ENCODE data around the gene MTA1. TPM values are rescaled to one million over a fixed set of nuclear protein-coding genes. Genes with fewer than 3 reads are reported as not detected.

Gene MTA1
- total RNA-seq, 2 experiments from 2014 or later: 103 to 217 TPM

DNA sequence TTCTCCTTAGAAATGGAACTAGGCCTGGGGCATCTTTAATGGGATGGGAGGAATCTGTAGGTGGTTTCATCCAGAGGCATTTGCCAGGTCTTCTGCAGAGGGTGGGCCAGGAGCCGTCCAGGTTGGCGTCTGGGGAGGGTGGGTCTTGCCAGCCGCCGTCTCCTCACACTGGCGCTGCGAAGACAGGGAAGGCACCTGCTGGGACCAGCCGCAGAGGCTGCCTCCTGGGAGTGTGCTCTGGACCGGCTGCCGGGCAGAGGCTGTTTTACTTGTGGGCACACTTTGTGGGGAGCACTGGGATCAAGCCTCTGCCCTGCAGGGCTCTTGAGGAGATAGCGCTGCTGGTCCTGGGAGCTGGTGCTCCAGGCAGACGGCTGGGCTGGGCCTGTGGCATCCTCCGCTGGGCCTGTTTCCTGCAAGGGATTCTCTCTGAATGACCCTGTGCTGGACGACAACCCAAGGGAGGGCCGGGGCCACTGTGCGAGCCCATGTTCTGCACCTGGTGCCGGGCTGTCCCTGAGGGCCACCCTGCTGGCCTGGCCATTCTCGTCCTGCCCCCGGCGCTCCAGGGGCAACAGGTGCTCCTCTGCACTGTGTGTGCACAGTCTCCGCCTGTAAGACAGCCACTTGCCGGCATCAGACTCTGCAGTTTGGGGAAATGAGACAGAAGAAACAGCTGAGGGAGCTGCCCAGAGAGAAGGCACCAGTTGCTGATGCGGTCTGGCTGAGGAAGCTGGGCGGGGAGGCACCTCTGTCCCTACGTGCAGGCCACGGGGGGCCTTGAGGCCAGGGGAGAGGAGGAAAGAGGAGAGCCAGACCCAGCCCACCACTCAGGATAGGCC lies 31.3 kb upstream of the MTA1 start:
- ChIA-PET CTCF (ENCODE audit: unreplicated experiment) (no interaction called here), POLR2A (no interaction called here)
- Histone ChIP-seq H2AFZ (ENCODE audit: low read length) (no peak overlapping the region), H3K36me3 (ENCODE audit: insufficient read depth, low read length) (no peaks in the 10 kb centered on the region), H3K4me3 (ENCODE audit: low read depth, low read length, poor library complexity, severe bottlenecking) (no peak overlapping the region), H3K4me2 (ENCODE audit: low read length) (no peak overlapping the region), H4K20me1 (ENCODE audit: insufficient read depth, low read length) (no peaks in the 10 kb centered on the region), H3K9me2 (ENCODE audit: insufficient read depth, low read length) (no peaks in the 10 kb centered on the region), H3K4me1 (ENCODE audit: insufficient read depth, low read length, poor library complexity, severe bottlenecking) (peaks cover 3% of the 10 kb centered on the region), H3K9me3 (ENCODE audit: low read length) (no peaks in the 10 kb centered on the region), H3K27ac (ENCODE audit: low read depth, low read length, poor library complexity, severe bottlenecking) (no peak overlapping the region), H3K79me2 (ENCODE audit: insufficient read depth, low read depth, low read length) (no peaks in the 10 kb centered on the region)
- BruUV-seq (replicated peaks): no TSS peak
- TF ChIP-seq EZH2phosphoT487 (IDR thresholded peaks at IDR 0.05; ENCODE audit: borderline replicate concordance, low read depth, low read length): no peak
- TF ChIP-seq, protein P1, sequence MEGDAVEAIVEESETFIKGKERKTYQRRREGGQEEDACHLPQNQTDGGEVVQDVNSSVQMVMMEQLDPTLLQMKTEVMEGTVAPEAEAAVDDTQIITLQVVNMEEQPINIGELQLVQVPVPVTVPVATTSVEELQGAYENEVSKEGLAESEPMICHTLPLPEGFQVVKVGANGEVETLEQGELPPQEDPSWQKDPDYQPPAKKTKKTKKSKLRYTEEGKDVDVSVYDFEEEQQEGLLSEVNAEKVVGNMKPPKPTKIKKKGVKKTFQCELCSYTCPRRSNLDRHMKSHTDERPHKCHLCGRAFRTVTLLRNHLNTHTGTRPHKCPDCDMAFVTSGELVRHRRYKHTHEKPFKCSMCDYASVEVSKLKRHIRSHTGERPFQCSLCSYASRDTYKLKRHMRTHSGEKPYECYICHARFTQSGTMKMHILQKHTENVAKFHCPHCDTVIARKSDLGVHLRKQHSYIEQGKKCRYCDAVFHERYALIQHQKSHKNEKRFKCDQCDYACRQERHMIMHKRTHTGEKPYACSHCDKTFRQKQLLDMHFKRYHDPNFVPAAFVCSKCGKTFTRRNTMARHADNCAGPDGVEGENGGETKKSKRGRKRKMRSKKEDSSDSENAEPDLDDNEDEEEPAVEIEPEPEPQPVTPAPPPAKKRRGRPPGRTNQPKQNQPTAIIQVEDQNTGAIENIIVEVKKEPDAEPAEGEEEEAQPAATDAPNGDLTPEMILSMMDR (conservative IDR thresholded peaks at IDR 0.05; ENCODE audit: low read length): no peak
- intact Hi-C loops (cut with micrococcal nuclease; ENCODE audit: unreplicated experiment): no loop called here
- DNase-seq (ENCODE audit: low spot score): no peak

DNA sequence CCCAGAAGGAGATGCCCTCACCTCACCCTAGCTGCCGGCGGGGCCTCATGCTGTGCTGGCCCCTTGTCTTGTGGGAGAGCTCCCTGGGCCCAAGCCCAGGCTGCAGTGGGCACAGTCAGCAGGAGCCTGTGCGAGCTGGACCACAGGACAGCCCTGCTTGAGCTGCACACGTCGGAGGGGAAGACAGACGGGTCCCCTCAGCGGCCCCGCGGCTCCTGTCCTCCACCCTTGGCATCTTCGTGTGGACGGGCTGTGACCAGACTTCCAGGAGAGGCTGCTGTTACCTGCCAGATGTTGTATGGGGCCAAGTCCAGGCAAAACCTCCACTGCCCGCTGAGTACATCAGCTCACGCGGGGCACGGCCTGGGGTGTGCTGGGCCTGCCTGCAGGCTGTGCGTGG lies 30.7 kb upstream of the MTA1 start:
- H3K4me2 ChIP-seq (ENCODE audit: low read length): no peak overlapping the region
- H4K20me1 ChIP-seq (ENCODE audit: insufficient read depth, low read length): no peaks in the 10 kb centered on the region
- peaks cover 3% of the 10 kb centered on the region for H3K4me1 ChIP-seq (ENCODE audit: insufficient read depth, low read length, poor library complexity, severe bottlenecking)
- ChIA-PET CTCF (ENCODE audit: unreplicated experiment) (no interaction called here), POLR2A (no interaction called here)
- intact Hi-C loops (cut with micrococcal nuclease; ENCODE audit: unreplicated experiment): no loop called here
- no peak overlapping the region for H3K27ac ChIP-seq (ENCODE audit: low read depth, low read length, poor library complexity, severe bottlenecking)
- H3K9me3 ChIP-seq (ENCODE audit: low read length): no peaks in the 10 kb centered on the region
- TF ChIP-seq, protein P1 (conservative IDR thresholded peaks at IDR 0.05; ENCODE audit: low read length): no peak
- no peak for TF ChIP-seq EZH2phosphoT487 (IDR thresholded peaks at IDR 0.05; ENCODE audit: borderline replicate concordance, low read depth, low read length)
- H2AFZ ChIP-seq (ENCODE audit: low read length): no peak overlapping the region
- no peaks in the 10 kb centered on the region for H3K9me2 ChIP-seq (ENCODE audit: insufficient read depth, low read length)
- BruUV-seq (replicated peaks): no TSS peak
- no peak overlapping the region for H3K4me3 ChIP-seq (ENCODE audit: low read depth, low read length, poor library complexity, severe bottlenecking)
- no peaks in the 10 kb centered on the region for H3K36me3 ChIP-seq (ENCODE audit: insufficient read depth, low read length)
- no peaks in the 10 kb centered on the region for H3K79me2 ChIP-seq (ENCODE audit: insufficient read depth, low read depth, low read length)
- no peak for DNase-seq (ENCODE audit: low spot score)

DNA sequence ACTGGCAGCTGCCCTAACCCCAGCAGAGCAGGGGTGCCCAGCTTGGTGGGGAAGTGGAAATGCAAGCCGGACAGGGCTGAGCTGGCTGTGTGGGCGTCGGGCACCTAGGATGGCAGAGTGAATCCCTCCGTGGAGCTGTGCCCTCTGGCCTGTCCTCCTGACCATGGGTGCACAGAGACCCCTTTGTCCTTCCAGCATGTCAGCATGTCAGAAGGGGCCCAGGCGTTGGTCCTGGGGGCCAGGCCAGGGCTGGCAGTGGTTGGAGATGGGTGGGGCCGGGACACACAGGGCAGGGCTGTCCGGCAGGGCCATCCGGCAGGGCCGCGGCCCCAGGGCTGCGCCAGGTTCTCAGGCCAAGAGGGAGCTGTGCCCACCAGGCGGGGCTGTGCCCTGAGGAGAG lies 30.1 kb upstream of the MTA1 start:
- no peaks in the 10 kb centered on the region for H3K36me3 ChIP-seq (ENCODE audit: insufficient read depth, low read length)
- TF ChIP-seq, protein P1 (conservative IDR thresholded peaks at IDR 0.05; ENCODE audit: low read length): no peak
- no peak for TF ChIP-seq EZH2phosphoT487 (IDR thresholded peaks at IDR 0.05; ENCODE audit: borderline replicate concordance, low read depth, low read length)
- intact Hi-C loops (cut with micrococcal nuclease; ENCODE audit: unreplicated experiment): no loop called here
- peaks cover 3% of the 10 kb centered on the region for H3K4me1 ChIP-seq (ENCODE audit: insufficient read depth, low read length, poor library complexity, severe bottlenecking)
- H3K9me2 ChIP-seq (ENCODE audit: insufficient read depth, low read length): no peaks in the 10 kb centered on the region
- ChIA-PET CTCF (ENCODE audit: unreplicated experiment) (interaction anchor here (0.7 to 1.1 kb wide), 2 partner anchors 102 to 621 kb away, joined by 4 read pairs; no protein-coding TSS in a partner anchor), POLR2A (no interaction called here)
- no peak overlapping the region for H3K4me2 ChIP-seq (ENCODE audit: low read length)
- no peak for DNase-seq (ENCODE audit: low spot score)
- H3K9me3 ChIP-seq (ENCODE audit: low read length): no peaks in the 10 kb centered on the region
- no peaks in the 10 kb centered on the region for H3K79me2 ChIP-seq (ENCODE audit: insufficient read depth, low read depth, low read length)
- no peaks in the 10 kb centered on the region for H4K20me1 ChIP-seq (ENCODE audit: insufficient read depth, low read length)
- H3K4me3 ChIP-seq (ENCODE audit: low read depth, low read length, poor library complexity, severe bottlenecking): no peak overlapping the region
- H2AFZ ChIP-seq (ENCODE audit: low read length): no peak overlapping the region
- no peak overlapping the region for H3K27ac ChIP-seq (ENCODE audit: low read depth, low read length, poor library complexity, severe bottlenecking)
- no TSS peak for BruUV-seq (replicated peaks)

Measured in OCI-LY7 (cell line).